KMS-11 (cell line): ENCODE results near the gene SUSD2.

Experiments
- H2AFZ ChIP-seq: fragments of 200-600 bp; sonication (generic); 2 replicates; pipeline ENCODE4 v1.6.1; 2016; ENCODE audit warnings: antibody characterized with exemption, mixed run types, low read depth
- H3K27ac ChIP-seq: fragments of 200-600 bp; sonication (generic); 2 replicates; pipeline ENCODE4 v1.6.1; 2016; ENCODE audit warnings: mild to moderate bottlenecking, mixed run types
- H3K27me3 ChIP-seq: fragments of 200-600 bp; sonication (generic); 2 replicates; pipeline ENCODE4 v1.6.1; 2017; ENCODE audit warnings: mild to moderate bottlenecking, low read depth, mixed run types, moderate library complexity; ENCODE audit not compliant: insufficient read depth
- H3K36me3 ChIP-seq: fragments of 200-600 bp; sonication (generic); 2 replicates; pipeline ENCODE4 v1.6.1; 2017; ENCODE audit warnings: mild to moderate bottlenecking, mixed run types; ENCODE audit not compliant: insufficient read depth
- H3K4me1 ChIP-seq: fragments of 200-600 bp; sonication (generic); 2 replicates; pipeline ENCODE4 v1.6.1; 2016; ENCODE audit warnings: mild to moderate bottlenecking, low read depth, mixed run types; ENCODE audit not compliant: poor library complexity, severe bottlenecking
- H3K4me2 ChIP-seq: fragments of 200-600 bp; sonication (generic); 2 replicates; pipeline ENCODE4 v1.7.0; 2016; ENCODE audit warnings: mild to moderate bottlenecking, mixed run types
- H3K4me3 ChIP-seq: fragments of 200-600 bp; sonication (generic); IDR thresholded peaks from 2 replicates; pipeline ENCODE4 v1.6.1; 2017; ENCODE audit warnings: low read depth, low read length, mixed read lengths; ENCODE audit not compliant: insufficient read depth
- H3K79me2 ChIP-seq: fragments of 200-600 bp; sonication (generic); 2 replicates; pipeline ENCODE4 v1.6.1; 2016; ENCODE audit warnings: low read depth, mixed run types; ENCODE audit not compliant: insufficient read depth
- H3K9ac ChIP-seq: fragments of 200-600 bp; sonication (generic); 2 replicates; pipeline ENCODE4 v1.6.1; 2016; ENCODE audit warnings: mild to moderate bottlenecking, mixed run types
- H4K20me1 ChIP-seq: fragments of 200-600 bp; sonication (generic); 2 replicates; pipeline ENCODE4 v1.6.1; 2016; ENCODE audit warnings: mild to moderate bottlenecking, mixed run types; ENCODE audit not compliant: insufficient read depth
- CTCF ChIP-seq: fragments of 200-600 bp; sonication (generic); conservative IDR thresholded peaks from 2 replicates; pipeline ENCODE4 v1.6.1; 2017; ENCODE audit warnings: low read depth, mild to moderate bottlenecking, antibody characterized with exemption, low read length, moderate library complexity, mixed read lengths

SUSD2 gene

GRCh38 chr22:24175160-24175808, 6.0 kb upstream of the SUSD2 start:
- Histone ChIP-seq H3K27ac (no peak overlapping the region), H4K20me1 (no peaks in the 10 kb centered on the region), H2AFZ (no peak overlapping the region), H3K36me3 (no peaks in the 10 kb centered on the region), H3K27me3 (no peaks in the 10 kb centered on the region), H3K9ac (no peak overlapping the region), H3K4me2 (no peak overlapping the region), H3K4me3 (no peak overlapping the region), H3K79me2 (no peaks in the 10 kb centered on the region), H3K4me1 (no peaks in the 10 kb centered on the region)
- TF ChIP-seq CTCF: peak; percentile 81

DNA sequence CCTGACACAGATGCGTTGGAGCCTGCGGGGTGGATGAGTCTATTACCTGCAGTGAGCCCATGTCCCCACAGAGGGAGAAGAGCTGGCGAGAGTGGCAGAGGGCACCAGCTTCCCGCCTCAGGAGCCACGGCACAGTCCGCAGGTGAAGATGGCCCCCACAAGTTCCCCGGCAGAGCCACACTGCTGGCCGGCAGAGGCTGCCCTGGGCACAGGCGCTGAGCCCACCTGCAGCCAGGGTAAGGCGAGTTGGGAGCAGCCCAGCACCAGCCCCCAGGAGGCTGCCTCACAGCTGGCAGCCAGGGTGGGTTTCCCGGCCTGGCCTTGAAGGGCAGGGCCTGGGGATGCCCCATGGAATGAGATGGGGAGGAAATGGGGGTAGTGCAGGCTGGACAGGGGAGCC, 5.2 kb upstream of the SUSD2 start:
- Histone ChIP-seq H3K36me3 (no peaks in the 10 kb centered on the region), H4K20me1 (no peaks in the 10 kb centered on the region), H3K27me3 (no peaks in the 10 kb centered on the region), H3K4me3 (no peak overlapping the region), H3K9ac (no peak overlapping the region), H3K27ac (no peak overlapping the region), H2AFZ (no peak overlapping the region), H3K79me2 (no peaks in the 10 kb centered on the region), H3K4me1 (no peaks in the 10 kb centered on the region), H3K4me2 (no peak overlapping the region)
- TF ChIP-seq CTCF: no peak

- Histone ChIP-seq H3K36me3 (no peaks in the 10 kb centered on the region), H3K4me3 (no peak overlapping the region), H3K79me2 (no peaks in the 10 kb centered on the region), H3K4me1 (no peaks in the 10 kb centered on the region), H4K20me1 (no peaks in the 10 kb centered on the region), H3K9ac (no peak overlapping the region), H3K27ac (no peak overlapping the region), H2AFZ (no peak overlapping the region), H3K4me2 (no peak overlapping the region), H3K27me3 (no peaks in the 10 kb centered on the region)
- TF ChIP-seq CTCF: no peak
These were observed 4.7 kb upstream of the SUSD2 start for GRCh38 chr22:24176630-24177029.

DNA sequence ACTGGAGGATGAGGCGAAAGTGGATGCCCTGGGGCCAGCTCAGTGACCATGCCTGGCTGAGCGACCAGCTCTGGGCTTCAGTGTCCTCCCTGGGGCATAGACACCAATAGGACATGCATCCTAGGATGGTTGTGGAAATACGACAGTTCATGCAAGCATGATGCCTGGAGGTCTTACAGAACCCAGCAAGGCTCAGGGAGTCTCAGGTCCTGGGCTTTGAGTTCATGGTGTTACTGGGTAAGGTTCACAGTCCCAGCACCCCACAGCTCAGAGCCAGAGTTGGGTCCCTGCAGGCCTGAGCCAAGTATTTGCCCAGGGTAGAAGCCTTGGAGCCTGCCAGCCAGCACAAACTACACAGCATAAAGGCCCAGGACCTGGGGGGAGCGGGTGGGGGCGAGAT, 4.2 kb upstream of the SUSD2 start:
- Histone ChIP-seq H3K36me3 (no peaks in the 10 kb centered on the region), H3K27me3 (no peaks in the 10 kb centered on the region), H4K20me1 (no peaks in the 10 kb centered on the region), H3K4me1 (no peaks in the 10 kb centered on the region), H3K79me2 (no peaks in the 10 kb centered on the region), H3K27ac (no peak overlapping the region), H2AFZ (no peak overlapping the region), H3K4me2 (no peak overlapping the region), H3K4me3 (no peak overlapping the region), H3K9ac (no peak overlapping the region)
- no peak for TF ChIP-seq CTCF
